ENCODE results near the gene ST3GAL6. TPM values are rescaled to one million over a fixed set of nuclear protein-coding genes. Genes with fewer than 3 reads are reported as not detected.

Gene ST3GAL6
- total RNA-seq, 4 donors from 2014 or later, result 7.4 to 15.0 (median 11.3) TPM

DNA sequence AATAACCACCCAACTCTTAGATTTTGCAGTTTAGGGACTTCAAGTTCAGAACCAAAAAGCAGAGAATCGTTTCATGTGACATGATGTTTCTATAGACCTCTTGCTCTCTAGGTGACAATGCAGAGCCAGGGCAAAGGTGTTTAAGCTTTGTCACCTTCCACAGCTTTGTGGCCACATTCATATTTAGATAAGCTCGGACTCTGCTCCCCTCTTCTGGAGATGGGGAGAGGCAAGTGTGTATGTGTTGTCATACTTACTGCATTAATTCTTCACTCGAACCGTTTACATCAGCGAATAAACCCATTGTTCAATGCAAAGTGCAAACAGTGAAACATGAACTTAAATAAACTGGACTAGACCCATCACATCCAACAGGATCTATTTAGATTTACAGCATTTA lies 33.2 kb downstream of the ST3GAL6 start:
- Histone ChIP-seq H3K27me3 (no peaks in the 10 kb centered on the region), H3K27ac (no peak overlapping the region), H3K4me1 (no peaks in the 10 kb centered on the region), H3K9me3 (no peaks in the 10 kb centered on the region), H3K36me3 (peaks cover 0 to 16% of the 10 kb centered on the region in 2 donors), H3K4me3 (no peak overlapping the region)
- TF ChIP-seq, protein P1, sequence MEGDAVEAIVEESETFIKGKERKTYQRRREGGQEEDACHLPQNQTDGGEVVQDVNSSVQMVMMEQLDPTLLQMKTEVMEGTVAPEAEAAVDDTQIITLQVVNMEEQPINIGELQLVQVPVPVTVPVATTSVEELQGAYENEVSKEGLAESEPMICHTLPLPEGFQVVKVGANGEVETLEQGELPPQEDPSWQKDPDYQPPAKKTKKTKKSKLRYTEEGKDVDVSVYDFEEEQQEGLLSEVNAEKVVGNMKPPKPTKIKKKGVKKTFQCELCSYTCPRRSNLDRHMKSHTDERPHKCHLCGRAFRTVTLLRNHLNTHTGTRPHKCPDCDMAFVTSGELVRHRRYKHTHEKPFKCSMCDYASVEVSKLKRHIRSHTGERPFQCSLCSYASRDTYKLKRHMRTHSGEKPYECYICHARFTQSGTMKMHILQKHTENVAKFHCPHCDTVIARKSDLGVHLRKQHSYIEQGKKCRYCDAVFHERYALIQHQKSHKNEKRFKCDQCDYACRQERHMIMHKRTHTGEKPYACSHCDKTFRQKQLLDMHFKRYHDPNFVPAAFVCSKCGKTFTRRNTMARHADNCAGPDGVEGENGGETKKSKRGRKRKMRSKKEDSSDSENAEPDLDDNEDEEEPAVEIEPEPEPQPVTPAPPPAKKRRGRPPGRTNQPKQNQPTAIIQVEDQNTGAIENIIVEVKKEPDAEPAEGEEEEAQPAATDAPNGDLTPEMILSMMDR (IDR thresholded peaks at IDR 0.05 in 4 of 5, conservative IDR thresholded peaks at IDR 0.05 in 1 of 5), result no peak
- no peak for TF ChIP-seq POLR2A (IDR thresholded peaks at IDR 0.05)
- in situ Hi-C loops (cut with MboI; ENCODE audit: low sequenced_read_pairs in 4 of 4) (no loop called here), intact Hi-C loops (cut with DNase I; ENCODE audit: low total_unique reads) (loop anchor here (5.0 kb wide), 1 partner anchor 194 kb away; no protein-coding TSS in a partner anchor)
- ATAC-seq (no peak), DNase-seq (no peak)

DNA sequence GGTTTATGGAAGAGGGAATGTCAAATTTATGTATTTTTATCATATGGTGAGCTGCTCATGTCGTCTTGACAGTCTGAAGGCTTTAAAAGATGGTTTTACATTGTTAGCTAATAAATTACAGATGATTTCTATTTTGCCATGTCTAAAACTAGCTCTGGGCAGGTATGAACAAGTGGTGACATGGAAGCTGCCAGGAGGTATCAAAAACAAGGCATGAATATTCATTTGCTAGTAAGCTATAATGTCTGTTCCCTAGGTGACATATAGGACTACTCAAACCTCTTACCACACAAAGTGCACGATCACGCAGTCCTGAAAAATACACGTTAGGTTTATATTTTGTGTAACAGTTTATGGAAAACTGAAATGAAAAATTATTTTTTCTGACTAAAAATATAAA lies 34.8 kb downstream of the ST3GAL6 start:
- Histone ChIP-seq H3K36me3 (peaks cover 0 to 16% of the 10 kb centered on the region in 2 donors), H3K27me3 (no peaks in the 10 kb centered on the region)
- intact Hi-C loops (cut with DNase I; ENCODE audit: low total_unique reads), result loop anchor here (5.0 kb wide), 1 partner anchor 196 kb away; no protein-coding TSS in a partner anchor

DNA sequence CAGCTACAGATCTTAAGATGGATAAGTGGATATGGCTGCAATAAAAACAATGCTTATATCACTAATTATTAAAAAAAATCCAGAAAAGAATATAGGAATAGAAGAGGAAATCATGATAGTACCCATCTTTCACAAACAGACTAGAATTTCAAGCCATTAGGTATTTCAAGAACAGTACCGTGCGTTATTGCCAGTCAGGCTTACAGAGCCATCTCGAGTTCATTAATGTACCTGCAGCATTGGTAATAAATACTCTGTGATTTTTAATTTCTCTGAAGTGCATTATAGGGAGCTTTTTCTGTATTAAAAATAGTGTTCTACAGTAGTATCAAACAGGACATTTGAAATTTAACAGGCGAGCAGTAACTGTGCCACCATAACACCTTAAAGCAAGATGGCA lies 35.7 kb downstream of the ST3GAL6 start:
- DNase-seq (no peak), ATAC-seq (no peak)
- no peaks in the 10 kb centered on the region for H3K9me3 ChIP-seq
- H3K4me3 ChIP-seq, result no peak overlapping the region
- no peaks in the 10 kb centered on the region for H3K27me3 ChIP-seq
- H3K36me3 ChIP-seq, result peaks cover 0 to 16% of the 10 kb centered on the region in 2 donors
- in situ Hi-C loops (cut with MboI; ENCODE audit: low sequenced_read_pairs in 4 of 4) (no loop called here), intact Hi-C loops (cut with DNase I; ENCODE audit: low total_unique reads) (loop anchor here (5.0 kb wide), 1 partner anchor 197 kb away; no protein-coding TSS in a partner anchor)
- H3K4me1 ChIP-seq, result no peaks in the 10 kb centered on the region
- no peak overlapping the region for H3K27ac ChIP-seq
- TF ChIP-seq, protein P1 (IDR thresholded peaks at IDR 0.05 in 4 of 5, conservative IDR thresholded peaks at IDR 0.05 in 1 of 5), result peak in 3 of 5 experiments; percentile 9 to 43 (median 19)
- no peak for TF ChIP-seq POLR2A (IDR thresholded peaks at IDR 0.05)

More for the DNA sequence above, 34.8 kb downstream of the ST3GAL6 start:
- TF ChIP-seq, protein P1 (IDR thresholded peaks at IDR 0.05 in 4 of 5, conservative IDR thresholded peaks at IDR 0.05 in 1 of 5), result no peak
- no peak for TF ChIP-seq POLR2A (IDR thresholded peaks at IDR 0.05)
- no peak for DNase-seq
- no peaks in the 10 kb centered on the region for H3K9me3 ChIP-seq
- H3K27ac ChIP-seq, result no peak overlapping the region
- H3K4me3 ChIP-seq, result no peak overlapping the region
- ATAC-seq, result no peak
- no peaks in the 10 kb centered on the region for H3K4me1 ChIP-seq
- in situ Hi-C loops (cut with MboI; ENCODE audit: low sequenced_read_pairs in 4 of 4), result no loop called here

DNA sequence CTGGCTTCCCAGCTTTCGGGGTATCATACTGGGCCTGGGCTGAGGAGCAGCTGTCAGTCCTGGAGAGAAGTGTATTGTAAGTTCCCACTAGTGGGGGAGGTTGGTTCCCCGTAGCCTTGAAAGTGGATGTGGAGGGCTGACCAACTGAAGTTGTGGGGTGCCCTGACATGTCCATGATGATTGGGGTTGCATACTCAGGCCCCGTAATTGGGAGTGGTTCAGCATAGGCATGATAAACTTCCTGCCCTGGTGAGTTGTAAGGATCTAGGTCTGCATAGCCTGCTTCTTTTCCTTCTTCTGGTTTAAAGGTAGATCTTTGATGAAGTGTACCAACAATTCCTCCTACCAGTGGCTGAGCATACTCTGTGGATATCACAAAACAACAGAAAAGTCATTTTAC lies 36.3 kb downstream of the ST3GAL6 start:
- H3K27me3 ChIP-seq, result no peaks in the 10 kb centered on the region
- H3K27ac ChIP-seq, result no peak overlapping the region
- no peak for DNase-seq
- no peaks in the 10 kb centered on the region for H3K9me3 ChIP-seq
- H3K36me3 ChIP-seq, result peaks cover 0 to 15% of the 10 kb centered on the region in 2 donors
- TF ChIP-seq, protein P1 (IDR thresholded peaks at IDR 0.05 in 4 of 5, conservative IDR thresholded peaks at IDR 0.05 in 1 of 5), result no peak
- no peak for TF ChIP-seq POLR2A (IDR thresholded peaks at IDR 0.05)
- H3K4me1 ChIP-seq, result no peaks in the 10 kb centered on the region
- ATAC-seq, result no peak
- in situ Hi-C loops (cut with MboI; ENCODE audit: low sequenced_read_pairs in 4 of 4) (no loop called here), intact Hi-C loops (cut with DNase I; ENCODE audit: low total_unique reads) (loop anchor here (5.0 kb wide), 1 partner anchor 197 kb away; no protein-coding TSS in a partner anchor)
- no peak overlapping the region for H3K4me3 ChIP-seq

DNA sequence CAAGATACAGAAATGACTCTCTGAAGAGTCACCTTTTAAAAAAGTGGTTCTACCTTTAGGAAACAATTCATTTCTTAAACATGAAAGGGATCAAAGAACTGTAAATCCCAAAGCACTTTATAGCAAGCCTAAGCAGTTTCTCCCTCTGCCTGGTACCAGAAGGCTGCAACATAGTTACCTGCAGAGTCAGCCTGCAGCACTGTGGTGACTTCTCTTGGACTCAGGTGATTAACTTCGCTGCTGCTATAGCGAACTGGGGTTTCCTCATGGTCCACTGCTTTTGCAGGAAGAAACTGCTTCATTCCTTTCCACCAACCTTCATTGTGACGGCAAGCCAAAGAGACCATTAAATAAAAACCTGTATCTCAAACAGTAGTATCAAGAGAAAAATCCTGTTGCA lies 37.3 kb downstream of the ST3GAL6 start:
- Histone ChIP-seq H3K36me3 (peaks cover 0 to 14% of the 10 kb centered on the region in 2 donors), H3K4me1 (no peaks in the 10 kb centered on the region), H3K27ac (no peak overlapping the region), H3K27me3 (no peaks in the 10 kb centered on the region), H3K9me3 (no peaks in the 10 kb centered on the region), H3K4me3 (no peak overlapping the region)
- no peak for TF ChIP-seq POLR2A (IDR thresholded peaks at IDR 0.05)
- TF ChIP-seq, protein P1 (IDR thresholded peaks at IDR 0.05 in 4 of 5, conservative IDR thresholded peaks at IDR 0.05 in 1 of 5), result no peak
- ATAC-seq, result no peak
- intact Hi-C loops (cut with DNase I; ENCODE audit: low total_unique reads), result no loop called here
- DNase-seq, result no peak
- in situ Hi-C loops (cut with MboI; ENCODE audit: low sequenced_read_pairs in 4 of 4), result loop anchor here in 2 of 4 donors (25.0 kb wide), 3 partner anchors 362 to 962 kb away; partner anchors contain the start of gene GABRR3 (in 1 of the 2)

All from gastrocnemius medialis (tissue), 4 donors.